22Rv1 (cell line): ENCODE results near the gene PDGFA.

Experiments
- H3K27ac ChIP-seq: fragments of 450-650 bp; 2 replicates; pipeline ENCODE4 v1.5.1; 2017
- CTCF ChIP-seq: fragments of 450-650 bp; IDR thresholded peaks from 2 replicates; pipeline ENCODE4 v1.5.1; 2017; ENCODE audit warnings: mild to moderate bottlenecking
- ZFX ChIP-seq: fragments of 450-650 bp; IDR thresholded peaks from 2 replicates; pipeline ENCODE4 v1.6.1; 2017; ENCODE audit warnings: antibody characterized with exemption, borderline replicate concordance

Gene PDGFA

GRCh38 chr7:518630-519483 is 789 bp downstream of the PDGFA start:
- no peak for TF ChIP-seq ZFX
- no peak overlapping the region for H3K27ac ChIP-seq

- no peak overlapping the region for H3K27ac ChIP-seq
- TF ChIP-seq ZFX: no peak
- TF ChIP-seq CTCF: no peak
Measured at GRCh38 chr7:517774-518629, 1.6 kb downstream of the PDGFA start.

- TF ChIP-seq ZFX (no peak), CTCF (no peak)
- H3K27ac ChIP-seq: no peak overlapping the region
Measured at GRCh38 chr7:516606-517456, 2.8 kb downstream of the PDGFA start.

GRCh38 chr7:516216-516605 is 3.4 kb downstream of the PDGFA start:
- H3K27ac ChIP-seq: no peak overlapping the region
- no peak for TF ChIP-seq ZFX
- no peak for TF ChIP-seq CTCF

GRCh38 chr7:515628-516027 is 4.0 kb downstream of the PDGFA start:
- TF ChIP-seq ZFX (no peak), CTCF (no peak)
- no peak overlapping the region for H3K27ac ChIP-seq

- TF ChIP-seq ZFX (no peak), CTCF (no peak)
- no peak overlapping the region for H3K27ac ChIP-seq
Measured at GRCh38 chr7:514651-515598, 4.7 kb downstream of the PDGFA start.

- H3K27ac ChIP-seq: no peak overlapping the region
Measured at GRCh38 chr7:514242-514641, 5.4 kb downstream of the PDGFA start.

More at GRCh38 chr7:514242-514641, 5.4 kb downstream of the PDGFA start:
- no peak for TF ChIP-seq ZFX
- no peak for TF ChIP-seq CTCF
